A673 (cell line): ENCODE measurements around the gene TBC1D22A. TPM values are rescaled to one million over a fixed set of nuclear protein-coding genes. Genes with fewer than 3 reads are reported as not detected.

ENCODE experiments used
- BruUV-seq: library from RNA; stranded (reverse); fragments of 400-500 nt; replicated peaks from 2 replicates; lab custom pipeline; 2021; lab: Mats Ljungman, UMichigan
- CTCF ChIA-PET: fragments of 300-600 bp; sonication (Branson Sonifier 250); formaldehyde crosslinking; loops from one replicate; lab custom pipeline; 2022; ENCODE audit warnings: antibody characterized with exemption; lab: Charles Lee
- POLR2A ChIA-PET: fragments of 300-600 bp; sonication (Branson Sonifier 250); formaldehyde crosslinking; loops from one replicate; lab custom pipeline; 2022; ENCODE audit warnings: antibody characterized with exemption; ENCODE audit not compliant: low non-redundant PET; lab: Charles Lee
- DNase-seq: peaks from one replicate; pipeline ENCODE4 v3.0.0-alpha.2; 2015; ENCODE audit warnings: low spot score
- H3K27ac ChIP-seq: fragments of 200-600 bp; sonication (generic); 2 replicates; pipeline ENCODE4 v1.5.1; 2016; ENCODE audit warnings: mixed run types, low read depth, mild to moderate bottlenecking, mixed read lengths, antibody characterized with exemption, low read length; ENCODE audit not compliant: poor library complexity, severe bottlenecking
- H3K27me3 ChIP-seq: fragments of 200-600 bp; sonication (generic); replicated peaks from 2 replicates; pipeline ENCODE4 v1.6.1; 2017; ENCODE audit warnings: mixed run types, low read depth, mild to moderate bottlenecking, mixed read lengths, antibody characterized with exemption, low read length; ENCODE audit not compliant: insufficient read depth, poor library complexity
- H3K36me3 ChIP-seq: fragments of 200-600 bp; sonication (generic); 2 replicates; pipeline ENCODE4 v1.6.1; 2016; ENCODE audit warnings: mixed run types, mild to moderate bottlenecking, mixed read lengths, antibody characterized with exemption, low read length; ENCODE audit not compliant: insufficient read depth, poor library complexity, severe bottlenecking
- H3K4me1 ChIP-seq: fragments of 200-600 bp; sonication (generic); 2 replicates; pipeline ENCODE4 v1.6.1; 2017; ENCODE audit warnings: mixed run types, mild to moderate bottlenecking, mixed read lengths, antibody characterized with exemption, low read length; ENCODE audit not compliant: insufficient read depth, poor library complexity, severe bottlenecking
- H3K4me3 ChIP-seq: fragments of 200-600 bp; sonication (generic); 2 replicates; pipeline ENCODE4 v1.5.1; 2016; ENCODE audit warnings: low read depth, mixed run types, mild to moderate bottlenecking, mixed read lengths, low read length; ENCODE audit not compliant: poor library complexity, severe bottlenecking
- H3K9me3 ChIP-seq: fragments of 200-600 bp; sonication (generic); 2 replicates; pipeline ENCODE4 v1.6.1; 2016; ENCODE audit warnings: mixed run types, low read depth, mild to moderate bottlenecking, mixed read lengths, antibody characterized with exemption, low read length; ENCODE audit not compliant: poor library complexity, severe bottlenecking
- EZH2 ChIP-seq: fragments of 200-600 bp; sonication (generic); IDR thresholded peaks from 2 replicates; pipeline ENCODE4 v1.6.1; 2017; ENCODE audit warnings: borderline replicate concordance, low read depth, mild to moderate bottlenecking, mixed read lengths, antibody characterized with exemption, low read length; ENCODE audit not compliant: poor library complexity, severe bottlenecking
- intact Hi-C: fragments of 100-400 bp; cut with micrococcal nuclease; formaldehyde crosslinking; loops from one replicate; pipeline ENCODE4 v1.10.0; 2022; ENCODE audit not compliant: unreplicated experiment
- total RNA-seq: library from RNA; stranded (reverse); gene quantifications from 2 replicates; pipeline ENCODE4 v1.2.3, GENCODE V29; 2021
- TF ChIP-seq, protein P1 (sequence below): fragments of 300-800, 200-600 bp; sonication (generic); conservative IDR thresholded peaks from 2 replicates; pipeline ENCODE4 v1.5.1; 2017; ENCODE audit warnings: low read depth, mild to moderate bottlenecking, antibody characterized with exemption, low read length, moderate library complexity, mixed read lengths

TBC1D22A gene
- total RNA-seq, 1 experiment from 2014 or later = 22.5 TPM

DNA sequence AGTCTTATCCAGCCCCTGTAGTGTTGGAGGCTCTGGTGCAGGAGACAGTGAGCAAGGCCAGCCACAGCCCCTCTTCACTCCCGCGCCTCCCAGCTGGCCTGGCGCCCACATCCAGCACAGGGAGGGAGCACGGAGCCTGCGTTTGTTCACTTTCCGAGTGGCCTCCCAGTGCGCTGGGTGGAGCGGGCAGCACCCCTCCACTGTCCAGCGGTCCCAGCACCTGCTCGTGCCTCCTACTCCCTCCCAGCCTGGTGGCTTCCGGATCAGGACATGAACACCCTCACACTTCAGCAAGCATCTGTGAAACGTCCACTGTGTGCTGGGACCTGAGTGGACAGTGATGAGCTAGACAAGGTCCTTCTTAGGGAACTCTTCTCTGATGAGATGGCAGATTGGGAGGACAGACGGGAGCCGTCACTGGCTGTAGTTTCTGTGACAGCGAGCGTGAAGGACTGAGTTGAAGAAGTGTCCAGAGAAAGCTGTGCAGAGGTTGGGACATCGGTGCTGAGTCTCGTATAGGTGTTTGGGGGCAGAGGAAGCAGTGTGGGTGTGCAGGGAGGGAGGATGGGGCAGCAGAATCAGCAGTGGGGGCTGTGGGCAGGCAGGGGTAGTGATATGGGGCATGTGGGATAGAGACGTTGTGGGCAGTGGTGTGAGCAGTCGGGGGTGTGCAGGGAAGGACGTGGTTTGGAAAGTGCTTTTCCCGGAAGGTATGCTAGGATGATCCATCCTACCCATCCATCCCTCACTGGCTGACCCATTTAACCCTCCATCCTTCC, 256.8 kb downstream of the TBC1D22A start:
- H3K27ac ChIP-seq = no peak overlapping the region
- intact Hi-C loops = no loop called here
- H3K4me3 ChIP-seq = no peak overlapping the region
- H3K27me3 ChIP-seq = no peaks in the 10 kb centered on the region
- DNase-seq = no peak
- ChIA-PET CTCF (no interaction called here), POLR2A (no interaction called here)
- no peaks in the 10 kb centered on the region for H3K36me3 ChIP-seq
- H3K4me1 ChIP-seq = no peaks in the 10 kb centered on the region
- H3K9me3 ChIP-seq = no peaks in the 10 kb centered on the region
- no TSS peak for BruUV-seq
- no peak for TF ChIP-seq EZH2
- TF ChIP-seq, protein P1, sequence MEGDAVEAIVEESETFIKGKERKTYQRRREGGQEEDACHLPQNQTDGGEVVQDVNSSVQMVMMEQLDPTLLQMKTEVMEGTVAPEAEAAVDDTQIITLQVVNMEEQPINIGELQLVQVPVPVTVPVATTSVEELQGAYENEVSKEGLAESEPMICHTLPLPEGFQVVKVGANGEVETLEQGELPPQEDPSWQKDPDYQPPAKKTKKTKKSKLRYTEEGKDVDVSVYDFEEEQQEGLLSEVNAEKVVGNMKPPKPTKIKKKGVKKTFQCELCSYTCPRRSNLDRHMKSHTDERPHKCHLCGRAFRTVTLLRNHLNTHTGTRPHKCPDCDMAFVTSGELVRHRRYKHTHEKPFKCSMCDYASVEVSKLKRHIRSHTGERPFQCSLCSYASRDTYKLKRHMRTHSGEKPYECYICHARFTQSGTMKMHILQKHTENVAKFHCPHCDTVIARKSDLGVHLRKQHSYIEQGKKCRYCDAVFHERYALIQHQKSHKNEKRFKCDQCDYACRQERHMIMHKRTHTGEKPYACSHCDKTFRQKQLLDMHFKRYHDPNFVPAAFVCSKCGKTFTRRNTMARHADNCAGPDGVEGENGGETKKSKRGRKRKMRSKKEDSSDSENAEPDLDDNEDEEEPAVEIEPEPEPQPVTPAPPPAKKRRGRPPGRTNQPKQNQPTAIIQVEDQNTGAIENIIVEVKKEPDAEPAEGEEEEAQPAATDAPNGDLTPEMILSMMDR = no peak

DNA sequence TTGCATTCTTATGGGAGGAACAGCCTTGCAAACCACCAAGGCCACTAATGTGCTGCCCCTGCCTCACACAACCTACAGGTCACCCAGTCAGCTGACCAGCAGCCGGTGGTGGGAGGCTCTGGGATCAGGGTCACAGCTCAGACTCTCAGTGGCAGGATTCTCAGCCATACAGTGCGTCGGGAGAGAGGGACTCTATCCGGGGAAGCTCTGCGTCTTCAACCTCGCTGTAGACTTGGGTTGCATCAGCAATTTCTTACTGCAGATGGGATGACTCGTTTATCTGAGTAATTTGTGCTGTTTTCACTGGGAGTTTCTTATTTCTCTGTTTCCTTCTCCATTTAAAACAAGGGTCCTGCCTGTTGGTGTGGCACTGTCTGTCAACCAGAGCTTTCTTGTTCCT, 257.7 kb downstream of the TBC1D22A start:
- H3K4me3 ChIP-seq = no peak overlapping the region
- H3K9me3 ChIP-seq = no peaks in the 10 kb centered on the region
- ChIA-PET CTCF (no interaction called here), POLR2A (no interaction called here)
- H3K36me3 ChIP-seq = no peaks in the 10 kb centered on the region
- DNase-seq = no peak
- no peak for TF ChIP-seq EZH2
- TF ChIP-seq, protein P1 = no peak
- no peaks in the 10 kb centered on the region for H3K27me3 ChIP-seq
- no TSS peak for BruUV-seq
- no peak overlapping the region for H3K27ac ChIP-seq
- intact Hi-C loops = no loop called here
- H3K4me1 ChIP-seq = no peaks in the 10 kb centered on the region

DNA sequence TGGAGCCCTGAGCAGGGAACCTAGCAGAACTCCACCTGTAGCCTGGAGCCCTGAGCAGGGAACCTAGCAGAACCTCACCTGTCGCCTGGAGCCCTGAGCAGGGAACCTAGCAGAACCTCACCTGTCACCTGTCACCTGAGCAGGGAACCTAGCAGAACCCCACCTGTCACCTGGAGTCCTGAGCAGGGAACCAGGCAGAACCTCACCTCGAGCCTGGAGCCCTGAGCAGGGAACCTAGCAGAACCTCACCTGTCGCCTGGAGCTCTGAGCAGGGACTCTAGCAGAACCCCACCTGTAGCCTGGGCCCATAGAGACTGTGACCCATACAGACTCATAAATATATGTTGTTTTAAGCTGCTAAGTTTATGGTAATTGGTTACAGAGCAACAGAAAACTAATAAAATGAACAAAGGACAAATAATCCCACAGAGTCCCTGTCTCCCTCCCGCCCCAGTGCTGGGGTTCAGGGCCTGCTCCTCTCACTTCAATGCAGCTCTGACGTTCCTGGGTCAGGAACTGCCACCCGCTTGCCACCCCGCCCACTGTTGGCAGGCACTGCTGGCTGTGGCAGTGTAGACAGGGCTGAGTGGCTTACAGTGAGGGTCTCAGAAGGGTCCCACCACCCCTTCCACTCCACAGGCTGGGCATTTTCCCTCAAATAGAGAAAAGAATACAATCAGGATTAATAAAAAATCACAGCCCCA, 259.1 kb downstream of the TBC1D22A start:
- CTCF ChIA-PET = no interaction called here
- H3K4me1 ChIP-seq = no peaks in the 10 kb centered on the region
- TF ChIP-seq, protein P1 = no peak
- TF ChIP-seq EZH2 = no peak
- H3K27ac ChIP-seq = no peak overlapping the region
- POLR2A ChIA-PET = interaction anchor here (0.9 kb wide), 1 partner anchor 975 kb away, joined by 9 read pairs; no protein-coding TSS in a partner anchor
- no peak overlapping the region for H3K4me3 ChIP-seq
- H3K9me3 ChIP-seq = no peaks in the 10 kb centered on the region
- intact Hi-C loops = no loop called here
- no peaks in the 10 kb centered on the region for H3K27me3 ChIP-seq
- no peak for DNase-seq
- no TSS peak for BruUV-seq
- H3K36me3 ChIP-seq = no peaks in the 10 kb centered on the region
